GM19035 (cell line): ENCODE data around the gene MAPKAPK5.
"Not testable (repeated sequence)": the region's sequence is repeated elsewhere in the genome, so short reads cannot be mapped to it uniquely, and the experiment has no call there.

Experiments
- ATAC-seq: cut with Tn5 transposase; IDR thresholded peaks from one replicate; pipeline ENCODE4 v1.9.1; 2021; ENCODE audit not compliant: unreplicated experiment

MAPKAPK5 gene

DNA sequence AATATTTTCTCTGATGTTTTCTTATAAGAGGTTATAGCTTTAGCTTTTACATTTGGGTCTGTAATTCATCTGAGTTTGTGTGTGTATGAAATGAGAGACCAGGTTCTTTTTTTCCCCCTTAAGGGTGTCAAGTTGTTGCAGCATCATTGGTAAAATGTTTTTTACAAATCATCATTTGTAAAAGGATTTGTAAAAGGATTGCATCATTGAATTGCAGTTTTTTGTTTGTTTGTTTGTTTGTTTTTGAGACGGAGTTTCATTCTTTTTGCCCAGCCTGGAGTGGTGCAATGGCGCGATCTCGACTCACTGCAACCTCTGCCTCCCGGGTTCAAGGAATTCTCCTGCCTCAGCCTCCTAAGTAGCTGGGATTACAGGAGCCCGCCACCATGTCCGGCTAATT lies 31.1 kb downstream of the MAPKAPK5 start:
- no peak for ATAC-seq

DNA sequence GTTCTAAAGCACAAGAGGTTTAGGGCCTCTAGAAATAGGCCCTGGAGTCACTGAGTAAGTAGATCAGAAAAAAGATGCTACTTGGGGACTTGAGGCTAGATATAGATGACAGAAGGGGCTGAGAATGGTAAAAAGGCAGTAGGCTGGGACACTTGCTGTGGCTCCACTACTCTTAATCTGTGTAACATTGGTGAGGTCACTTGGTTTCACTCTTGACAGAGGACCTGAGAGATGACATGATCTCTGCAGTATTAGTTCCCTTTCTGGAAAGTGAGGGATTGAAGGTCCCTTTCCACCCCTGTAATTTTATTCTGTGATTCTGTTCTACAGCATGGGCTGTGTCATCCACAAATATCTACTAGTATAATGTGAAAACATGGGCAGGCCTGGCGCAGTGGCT lies 39.7 kb downstream of the MAPKAPK5 start:
- ATAC-seq, result no peak

DNA sequence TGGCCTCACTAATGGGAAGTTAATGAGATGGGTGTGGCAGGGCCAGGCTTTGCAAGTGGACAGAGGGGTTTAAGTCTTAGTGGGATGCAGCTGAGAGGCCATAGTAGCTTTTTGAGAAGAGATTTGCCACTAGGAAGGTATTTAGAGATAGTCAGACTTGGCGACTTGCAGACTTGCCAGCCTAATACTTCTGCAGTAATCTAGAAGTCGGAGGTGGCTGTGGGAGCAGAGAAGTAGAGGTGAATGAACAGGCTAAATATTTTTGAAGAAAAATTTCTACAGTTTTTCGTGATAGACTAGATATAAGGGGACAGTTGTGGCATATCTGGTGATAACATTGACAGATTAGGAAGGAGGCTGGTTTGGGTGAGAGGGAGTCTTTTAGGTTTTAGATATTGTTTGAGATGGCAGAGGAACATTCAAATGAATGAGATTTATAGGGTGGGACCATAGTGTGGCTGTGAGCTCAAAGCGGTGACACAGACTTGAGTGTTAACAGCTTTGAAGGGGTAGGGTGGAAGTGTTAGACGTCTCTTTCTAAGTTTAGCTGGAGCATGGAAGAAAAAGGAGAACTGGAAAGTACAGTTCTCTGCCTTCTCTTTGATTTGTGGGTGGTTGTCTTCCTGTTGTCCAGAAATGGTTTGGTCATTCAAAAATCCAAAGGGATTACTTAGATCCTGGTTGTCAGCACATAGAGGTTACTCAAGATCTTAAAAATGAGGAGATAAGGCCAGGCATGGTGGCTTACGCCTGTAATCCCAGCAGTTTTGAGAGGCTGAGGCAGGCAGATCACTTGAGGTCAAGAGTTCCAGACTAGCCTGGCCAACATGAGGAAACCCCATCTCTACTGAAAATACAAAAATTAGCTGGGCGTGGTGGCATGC lies 44.9 kb downstream of the MAPKAPK5 start:
- ATAC-seq, result no peak

DNA sequence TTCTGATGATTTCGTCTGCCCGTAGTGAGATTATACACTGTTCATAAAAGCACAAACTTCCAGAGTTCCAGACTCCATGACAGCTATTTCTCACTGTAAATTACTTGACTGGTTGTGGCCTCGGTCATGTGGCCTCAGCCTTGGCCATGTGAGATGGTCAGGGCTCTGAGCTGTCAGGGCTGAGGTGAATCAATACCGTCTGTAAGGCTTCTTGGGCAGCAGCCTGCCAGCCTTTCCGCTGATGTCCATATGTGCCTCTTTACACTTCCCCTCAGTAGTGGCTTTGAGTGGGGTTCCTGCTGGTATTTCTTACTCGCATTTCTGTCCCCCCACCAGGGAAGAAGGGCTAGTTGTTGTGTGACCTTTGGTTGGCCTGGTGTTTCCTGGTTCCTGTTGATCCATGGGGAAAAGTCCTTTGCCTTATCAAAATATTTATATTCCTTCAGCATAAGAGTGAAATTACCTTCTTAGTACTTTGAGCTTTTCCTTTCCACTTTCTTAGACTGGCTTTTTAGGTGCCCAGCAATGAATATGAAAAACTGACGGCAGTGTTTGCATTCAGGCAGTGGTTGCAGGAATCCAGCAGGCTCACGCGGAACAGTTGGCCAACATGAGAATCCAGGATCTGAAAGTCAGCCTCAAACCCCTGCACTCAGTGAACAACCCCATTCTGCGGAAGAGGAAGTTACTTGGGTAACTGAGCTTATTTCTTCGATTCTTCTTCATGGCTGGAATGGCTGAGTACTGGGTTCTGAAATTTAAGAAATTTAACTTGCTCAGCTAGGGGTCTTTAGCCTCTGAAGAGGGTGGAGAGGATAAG lies 46.1 kb downstream of the MAPKAPK5 start:
- no peak for ATAC-seq

DNA sequence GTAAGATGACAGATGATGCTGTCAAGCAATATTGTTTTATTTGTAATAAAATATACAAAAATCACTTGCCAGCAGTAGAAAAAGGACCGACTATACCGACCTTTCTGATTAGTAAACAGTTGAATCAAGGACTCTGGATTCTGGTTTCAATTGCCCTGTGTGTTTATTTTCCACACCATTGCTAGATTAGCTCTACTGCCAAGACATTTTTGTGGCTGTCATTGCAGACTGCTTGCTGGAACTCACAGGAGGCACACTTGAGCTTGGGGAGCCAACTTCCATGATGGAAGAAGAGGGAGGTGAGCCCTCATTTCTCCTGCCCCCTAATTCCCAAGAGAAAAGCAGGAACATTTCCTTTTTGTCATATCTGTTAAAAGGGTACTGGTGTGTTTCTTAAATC lies 51.3 kb downstream of the MAPKAPK5 start:
- no peak for ATAC-seq

DNA sequence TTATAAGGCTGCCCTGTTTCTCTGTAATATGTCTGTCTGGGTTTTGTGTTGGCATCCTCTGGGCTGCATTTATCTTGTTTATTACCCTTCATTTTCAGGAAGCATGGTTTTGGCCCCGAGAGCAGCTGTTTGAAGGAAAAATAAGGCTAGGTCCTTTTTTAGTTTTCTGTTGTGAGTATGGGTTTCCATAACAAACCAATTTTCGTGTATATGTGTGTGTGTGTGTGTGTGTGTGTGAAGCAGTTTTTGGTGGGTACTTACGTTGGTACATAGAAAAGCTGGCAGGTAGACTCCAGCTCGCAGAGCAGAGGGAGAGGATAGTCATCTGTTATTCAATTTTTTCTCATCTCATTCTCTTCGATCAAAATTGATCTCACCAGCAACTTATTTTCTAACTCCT lies 52.5 kb downstream of the MAPKAPK5 start:
- ATAC-seq, result no peak

DNA sequence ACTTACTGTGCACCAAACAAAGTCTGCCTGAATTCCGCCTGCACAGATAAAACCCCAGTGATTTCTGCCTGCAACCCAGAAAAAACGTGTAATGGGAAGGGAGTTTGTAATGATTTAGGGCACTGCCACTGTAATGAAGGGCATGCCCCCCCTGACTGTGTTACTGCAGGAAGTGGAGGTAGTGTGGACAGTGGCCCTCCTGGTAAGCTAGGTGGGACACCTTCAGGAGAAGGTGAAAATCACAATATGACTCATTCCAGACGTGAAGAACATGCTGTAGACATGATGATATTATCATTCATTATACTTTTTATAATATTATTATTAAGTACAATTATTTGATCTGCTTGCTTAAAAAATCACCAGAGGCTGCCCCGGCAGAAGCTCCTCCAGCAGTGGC lies 59.2 kb downstream of the MAPKAPK5 start:
- no peak for ATAC-seq

DNA sequence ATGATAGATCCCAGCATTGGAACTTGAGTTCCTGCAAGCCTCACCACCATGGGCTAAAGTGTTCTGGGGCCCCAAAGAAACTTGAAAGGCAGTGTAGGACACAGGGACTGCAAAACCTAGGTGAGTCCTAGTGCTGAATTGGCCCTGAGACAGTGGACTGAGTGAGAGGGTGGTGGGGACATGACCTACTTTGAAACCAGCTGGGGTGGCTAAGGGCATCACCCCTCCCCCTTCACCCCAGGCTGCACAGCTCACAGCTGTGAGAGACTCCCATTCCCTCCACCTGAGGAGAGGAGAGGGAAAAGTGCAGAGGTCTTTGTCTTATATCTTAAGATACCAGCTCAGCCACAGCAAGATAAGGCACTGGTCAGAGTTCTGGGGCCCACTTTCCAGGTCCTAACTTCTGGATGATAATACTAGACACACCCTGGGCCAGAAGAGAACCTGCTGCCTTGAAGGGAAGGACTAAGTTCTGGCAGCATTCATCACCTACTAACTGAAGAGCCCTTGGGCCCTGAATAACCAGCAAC lies 62.5 kb downstream of the MAPKAPK5 start:
- ATAC-seq, result no peak

DNA sequence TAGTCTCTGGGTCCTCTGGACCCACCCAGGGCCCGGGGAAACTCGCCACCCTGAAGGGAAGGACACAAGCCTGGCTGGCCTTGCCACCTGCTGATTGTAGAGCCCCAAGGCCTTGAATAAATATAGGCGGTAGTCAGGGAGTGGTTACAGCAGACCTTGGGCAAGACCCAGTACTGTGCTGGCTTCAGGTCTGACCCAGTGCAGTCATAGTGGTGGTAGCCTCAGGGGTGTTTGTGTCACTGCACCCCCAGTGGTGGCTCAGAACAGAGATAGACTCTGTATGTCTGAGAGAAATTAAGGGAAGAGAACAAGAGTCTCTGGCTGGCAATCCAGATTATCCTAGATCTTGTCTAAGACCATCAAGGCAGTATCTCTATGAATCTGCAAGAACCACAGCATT lies 63.5 kb downstream of the MAPKAPK5 start:
- no peak for ATAC-seq

DNA sequence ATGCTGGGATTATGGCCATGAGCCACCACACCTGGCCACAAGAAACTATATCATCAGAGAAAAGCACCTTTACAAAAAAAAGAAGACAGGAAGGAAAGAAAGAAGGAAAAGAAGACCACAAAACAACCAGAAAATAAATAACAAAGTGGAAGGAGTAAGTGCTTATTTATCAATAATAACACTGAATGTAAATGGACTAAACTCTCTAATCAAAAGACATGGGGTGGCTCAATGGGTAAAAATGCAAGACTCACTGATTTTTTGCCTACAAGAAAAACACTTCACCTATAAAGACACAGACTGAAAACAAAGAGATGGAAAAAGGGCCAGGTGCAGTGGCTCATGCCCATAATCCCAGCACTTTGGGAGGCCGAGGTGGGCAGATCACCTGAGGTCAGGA lies 65.7 kb downstream of the MAPKAPK5 start:
- no peak for ATAC-seq

DNA sequence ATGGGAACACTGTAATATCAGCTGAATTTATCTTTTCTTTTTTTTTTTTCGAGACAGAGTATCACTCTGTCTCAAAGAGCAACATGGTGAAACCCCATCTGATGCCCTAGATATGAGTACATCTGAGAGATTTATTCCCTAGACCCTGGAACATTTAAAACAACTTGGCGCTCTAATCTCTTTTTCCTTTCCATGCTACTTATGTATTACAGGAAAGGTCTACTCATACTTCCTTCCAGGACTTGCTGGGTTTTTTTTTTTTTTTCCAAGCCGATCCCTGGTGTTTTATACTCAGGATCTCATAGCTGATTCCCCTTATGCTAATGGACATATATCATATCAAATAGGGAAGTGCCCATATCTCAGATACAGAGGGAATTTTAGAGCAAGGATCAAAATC lies 83.1 kb downstream of the MAPKAPK5 start:
- ATAC-seq, result no peak

DNA sequence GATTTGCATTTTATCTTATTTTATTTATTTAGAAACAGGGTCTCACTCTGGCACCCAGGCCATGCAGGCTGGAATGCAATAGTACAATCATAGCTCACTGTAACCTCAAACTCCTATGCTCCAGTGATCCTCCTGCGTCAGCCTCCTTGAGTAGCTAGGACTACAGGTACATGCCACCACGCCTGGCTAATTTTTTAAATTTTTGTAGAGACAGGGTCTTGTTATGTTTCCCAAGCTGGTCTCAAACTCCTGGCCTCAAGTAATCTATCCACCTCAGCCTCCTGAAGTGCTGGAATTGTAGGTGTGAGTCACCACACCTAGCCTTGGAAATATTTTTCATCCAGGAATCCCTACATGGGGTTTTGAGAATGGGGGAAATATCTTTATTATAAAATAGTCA lies 84.6 kb downstream of the MAPKAPK5 start:
- ATAC-seq, result no peak

DNA sequence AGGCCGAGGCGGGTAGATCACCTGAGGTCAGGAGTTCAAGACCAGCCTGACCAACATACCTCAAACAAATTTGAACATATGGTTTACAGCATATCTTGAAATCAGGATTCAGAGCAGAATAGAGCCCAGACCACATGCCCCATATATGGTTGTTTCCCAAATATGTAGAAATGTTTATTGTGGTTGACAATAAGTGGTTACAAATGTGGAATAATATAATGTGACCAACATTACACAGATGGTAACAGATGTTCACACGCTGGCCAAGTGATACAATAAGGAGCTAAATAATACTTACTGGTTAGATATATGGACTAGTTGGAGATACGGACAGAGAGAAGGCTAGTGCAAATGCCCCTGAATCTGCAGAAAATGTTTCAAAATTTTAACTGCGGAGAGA lies 85.3 kb downstream of the MAPKAPK5 start:
- ATAC-seq, result no peak

DNA sequence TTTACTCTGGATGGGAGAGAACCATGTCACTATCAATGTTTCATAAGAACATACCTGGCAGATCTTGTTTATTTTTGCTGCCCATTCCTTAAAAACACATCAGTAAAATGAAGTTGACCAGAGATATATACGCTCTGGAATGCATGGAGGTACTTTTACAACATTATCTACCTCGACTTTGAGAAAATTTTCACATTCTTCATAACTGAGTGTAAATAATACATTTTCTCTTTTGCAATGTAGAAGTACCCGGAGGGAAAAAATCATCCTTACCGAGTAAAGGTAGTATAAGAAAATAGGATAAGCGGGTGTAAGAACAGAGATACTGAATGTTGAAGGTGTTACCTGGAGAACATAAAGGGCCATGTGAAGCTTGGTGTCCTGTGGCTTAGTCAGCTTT lies 90.2 kb downstream of the MAPKAPK5 start:
- no peak for ATAC-seq

DNA sequence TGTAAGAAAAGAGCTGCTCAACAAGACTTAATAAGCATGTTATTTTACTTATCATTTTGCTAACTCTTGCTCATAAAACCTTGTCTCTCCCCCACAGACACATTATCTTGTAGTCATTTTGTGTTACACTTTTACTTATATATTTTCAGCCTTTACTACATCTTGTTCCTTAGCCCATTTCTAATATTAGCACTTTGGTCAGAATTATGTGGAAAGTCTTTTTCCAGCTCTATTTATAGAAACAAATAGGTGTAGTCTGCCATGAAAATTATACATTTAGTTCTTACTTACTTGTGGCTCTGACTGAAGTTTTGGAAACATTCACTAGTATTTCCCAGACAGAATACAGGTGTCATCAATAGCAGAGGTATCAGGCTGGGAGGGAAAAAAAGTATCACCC lies 94.8 kb downstream of the MAPKAPK5 start:
- ATAC-seq, result no peak

DNA sequence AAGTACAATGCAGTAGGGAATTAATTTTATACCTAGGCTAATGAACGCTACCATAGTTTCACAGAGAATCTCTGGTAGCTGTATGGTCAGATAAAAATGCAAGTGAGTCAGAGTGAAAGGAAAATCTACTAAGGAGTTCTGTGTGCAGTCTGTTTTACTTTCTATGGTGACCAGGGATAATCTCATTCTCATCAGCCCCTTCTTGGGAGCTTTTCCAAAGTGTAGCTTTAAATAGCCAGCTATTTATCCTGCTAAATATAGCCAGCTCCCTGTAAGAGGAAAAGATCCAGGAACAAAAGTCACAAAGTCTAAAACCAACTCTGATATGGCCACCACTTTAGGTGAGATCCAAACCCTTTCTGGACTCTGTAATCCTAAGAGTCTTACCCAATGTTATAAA lies 95.4 kb downstream of the MAPKAPK5 start:
- no peak for ATAC-seq

DNA sequence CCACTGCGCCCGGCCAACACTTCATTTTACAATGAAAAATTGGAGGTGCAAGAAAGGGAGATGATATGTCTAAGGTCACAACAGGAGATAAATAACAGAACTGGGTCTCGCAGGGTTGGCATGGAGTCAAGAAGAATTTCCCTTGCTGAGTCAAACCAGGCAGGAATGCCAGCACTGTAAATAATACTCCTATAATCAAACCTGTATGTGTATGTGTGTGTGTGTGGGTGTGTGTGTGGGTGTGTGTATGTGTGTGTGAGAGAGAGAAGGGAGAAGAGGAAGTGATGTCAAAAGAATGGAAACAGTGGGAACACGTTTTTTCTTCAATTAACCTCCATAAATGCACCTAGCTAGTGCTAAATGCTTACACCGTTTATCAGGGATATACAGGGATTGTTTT lies 100.5 kb downstream of the MAPKAPK5 start:
- no peak for ATAC-seq

DNA sequence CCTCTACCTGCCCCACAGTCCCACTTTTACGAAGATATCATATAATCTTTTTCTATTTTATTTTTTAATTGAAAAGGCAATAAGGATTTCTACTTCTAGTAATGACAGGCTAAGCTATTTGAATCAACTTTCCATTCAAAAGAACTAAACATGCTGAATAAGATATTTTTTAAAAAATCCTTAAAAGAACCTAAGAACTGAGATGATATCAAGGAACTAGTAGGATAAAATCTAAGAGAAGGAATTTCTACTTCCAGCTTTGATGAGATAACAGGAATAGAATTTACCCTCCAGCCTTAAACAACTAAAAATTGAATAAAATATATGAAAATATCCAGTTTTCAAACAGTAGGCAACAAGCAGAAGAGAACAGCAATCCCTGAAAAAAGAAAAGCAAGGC lies 101.9 kb downstream of the MAPKAPK5 start:
- no peak for ATAC-seq

DNA sequence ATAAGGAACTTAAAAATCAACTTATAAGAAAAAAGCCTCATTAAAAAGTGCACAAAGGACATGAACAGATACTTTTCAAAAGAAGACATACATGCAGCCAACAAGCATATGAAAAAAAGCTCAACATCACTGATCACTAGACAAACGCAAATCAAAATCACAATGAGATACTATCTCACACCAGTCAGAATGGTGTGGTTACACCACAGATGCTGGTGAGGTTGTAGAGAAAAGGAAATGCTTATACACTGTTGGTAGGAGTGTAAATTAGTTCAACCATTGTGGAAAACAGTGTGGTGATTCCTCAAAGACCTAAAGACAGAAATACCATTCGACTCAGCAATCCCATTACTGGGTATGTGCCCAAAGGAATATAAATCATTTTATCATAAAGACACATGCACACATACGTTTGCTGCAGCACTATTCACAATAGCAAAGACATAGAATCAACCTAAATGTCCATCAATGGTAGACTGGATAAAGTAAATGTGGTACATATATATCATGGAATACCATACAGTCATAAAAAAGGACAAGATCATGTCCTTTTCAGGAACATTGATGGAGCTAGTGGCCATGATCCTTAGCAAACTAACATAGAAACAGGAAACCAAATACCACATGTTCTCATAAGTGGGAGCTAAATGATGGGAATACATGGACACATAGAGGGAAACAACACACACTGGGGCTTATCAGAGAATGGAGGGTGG lies 109.1 kb downstream of the MAPKAPK5 start:
- ATAC-seq, result not testable (repeated sequence)
